Liver (tissue), 9 donors: ENCODE measurements around the gene TBC1D16. TPM values are rescaled to one million over a fixed set of nuclear protein-coding genes. Genes with fewer than 3 reads are reported as not detected.

Experiments used
- DNase-seq: peaks from one replicate; pipeline ENCODE4 v3.0.0-alpha.2; 2017; ENCODE audit warnings: low spot score
- H3K27ac ChIP-seq, 2 donors: one replicate each; pipeline ENCODE4 v1.7.0; 2013; ENCODE audit warnings: inconsistent platforms in 2 of 2, low read length in 2 of 2, control low read depth in 1 of 2, low read depth in 1 of 2, mild to moderate bottlenecking in 1 of 2
- H3K27me3 ChIP-seq, 4 donors: one replicate each; pipeline versions ENCODE4 v1.6.1 to v1.7.0; 2013; ENCODE audit warnings: low read length in 3 of 4, inconsistent platforms in 1 of 4, mild to moderate bottlenecking in 1 of 4, moderate library complexity in 1 of 4; ENCODE audit not compliant: control insufficient read depth in 4 of 4, insufficient read depth in 4 of 4
- H3K36me3 ChIP-seq, 4 donors: one replicate each; pipeline versions ENCODE4 v1.6.1 to v1.7.0; 2013; ENCODE audit warnings: low read length in 3 of 4, mild to moderate bottlenecking in 3 of 4, low read depth in 1 of 4, moderate library complexity in 1 of 4; ENCODE audit not compliant: control insufficient read depth in 4 of 4, insufficient read depth in 3 of 4
- H3K4me1 ChIP-seq, 4 donors: one replicate each; pipeline versions ENCODE4 v1.6.1 to v1.7.0; 2013; ENCODE audit warnings: low read length in 3 of 4, mild to moderate bottlenecking in 3 of 4, moderate library complexity in 1 of 4; ENCODE audit not compliant: control insufficient read depth in 4 of 4, insufficient read depth in 4 of 4
- H3K4me3 ChIP-seq, 3 donors: one replicate each; pipeline versions ENCODE4 v1.6.1 to v1.7.0; 2013; ENCODE audit warnings: low read length in 3 of 3, control low read depth in 1 of 3, low read depth in 1 of 3, mild to moderate bottlenecking in 1 of 3
- H3K9ac ChIP-seq, 2 donors: one replicate each; pipeline ENCODE4 v1.7.0; 2013; ENCODE audit warnings: low read length in 2 of 2, mild to moderate bottlenecking in 2 of 2, moderate library complexity in 2 of 2, control low read depth in 1 of 2, low read depth in 1 of 2
- H3K9me3 ChIP-seq, 4 donors: one replicate each; pipeline versions ENCODE4 v1.6.1 to v1.7.0; 2013; ENCODE audit warnings: low read length in 3 of 4; ENCODE audit not compliant: control insufficient read depth in 4 of 4
- FOXA1 ChIP-seq: IDR thresholded peaks from 2 replicates; pipeline ENCODE4 v1.6.1; 2016; ENCODE audit warnings: antibody characterized with exemption
- FOXA2 ChIP-seq: IDR thresholded peaks from 2 replicates; pipeline ENCODE4 v1.6.1; 2016; ENCODE audit warnings: antibody characterized with exemption
- HNF4G ChIP-seq: IDR thresholded peaks from 2 replicates; pipeline ENCODE4 v1.6.1; 2016; ENCODE audit warnings: antibody characterized with exemption
- JUND ChIP-seq, 2 donors: IDR thresholded peaks; 2 replicates each; pipeline ENCODE4 v1.6.1; 2016; ENCODE audit warnings: antibody characterized with exemption in 2 of 2
- NR2F2 ChIP-seq: IDR thresholded peaks from 2 replicates; pipeline ENCODE4 v1.6.1; 2016; ENCODE audit warnings: antibody characterized with exemption
- RXRA ChIP-seq, 2 donors: IDR thresholded peaks; 2 replicates each; pipeline ENCODE4 v1.6.1; 2017 to 2018; ENCODE audit warnings: antibody characterized with exemption in 2 of 2, mild to moderate bottlenecking in 1 of 2
- TAF1 ChIP-seq: conservative IDR thresholded peaks from 2 replicates; pipeline ENCODE4 v1.6.1; 2016; ENCODE audit warnings: antibody characterized with exemption, mild to moderate bottlenecking
- YY1 ChIP-seq: IDR thresholded peaks from 2 replicates; pipeline ENCODE4 v1.6.1; 2016; ENCODE audit warnings: antibody characterized with exemption, mild to moderate bottlenecking
- WGBS: extraction: QIAGEN DNeasy Blood & Tissue Kit; methylation state at CpG from one replicate; pipeline ENCODE4 v1.1.7; 2013; 5-methylcytosine and 5-hydroxymethylcytosine counted together
- polyA plus RNA-seq, 2 donors: library from polyadenylated mRNA; stranded (reverse) in 1 of 2; unstranded in 1 of 2; fragments of 200-250 nt in 1 of 2; fragments of >200 nt in 1 of 2; fragmentation: Nextera tagmentation in 1 of 2; extraction: Ambion mirVana in 1 of 2; gene quantifications; one replicate each; pipeline versions ENCODE4 v1.2.1 to v1.2.3, GENCODE V29; 2013 to 2015
- total RNA-seq, 2 donors: library from RNA; depleted of rRNA; stranded (reverse); fragments of >200 nt; gene quantifications; one replicate each; pipeline ENCODE4 v1.2.3, GENCODE V29; 2014
- TF ChIP-seq, protein P1 (sequence below): IDR thresholded peaks from 2 replicates; pipeline ENCODE4 v1.6.1; 2016; ENCODE audit warnings: antibody characterized with exemption, mild to moderate bottlenecking
- TF ChIP-seq, protein P2 (sequence below): fragments of 150-350 bp; IDR thresholded peaks from 2 replicates; pipeline ENCODE4 v1.5.1; 2017; ENCODE audit warnings: improper control_type of control experiment, low read depth, low read length; ENCODE audit not compliant: missing input control
- TF ChIP-seq, protein P3 (sequence below): IDR thresholded peaks from 2 replicates; pipeline ENCODE4 v1.6.1; 2016; ENCODE audit warnings: antibody characterized with exemption
- donor health status: healthy.
- donor health status: healthy.
- donor health status: healthy.
- donor health status: healthy.
- donor health status: healthy.

TBC1D16 gene
- total and polyA plus RNA-seq, 4 donors, result 3.4 to 29.5 (median 4.7) TPM

- Histone ChIP-seq H3K9me3 (no peaks in the 10 kb centered on the region), H3K27me3 (no peaks in the 10 kb centered on the region), H3K4me3 (no peak overlapping the region), H3K36me3 (peaks cover 3 to 7% (median 3%) of the 10 kb centered on the region in 4 donors), H3K4me1 (peaks cover 0 to 5% (median 0%) of the 10 kb centered on the region in 4 donors), H3K9ac (no peak overlapping the region), H3K27ac (no peak overlapping the region)
- WGBS, result 76% methylated on average over 16 of the region's 16 CpGs
- TF ChIP-seq, protein P1, sequence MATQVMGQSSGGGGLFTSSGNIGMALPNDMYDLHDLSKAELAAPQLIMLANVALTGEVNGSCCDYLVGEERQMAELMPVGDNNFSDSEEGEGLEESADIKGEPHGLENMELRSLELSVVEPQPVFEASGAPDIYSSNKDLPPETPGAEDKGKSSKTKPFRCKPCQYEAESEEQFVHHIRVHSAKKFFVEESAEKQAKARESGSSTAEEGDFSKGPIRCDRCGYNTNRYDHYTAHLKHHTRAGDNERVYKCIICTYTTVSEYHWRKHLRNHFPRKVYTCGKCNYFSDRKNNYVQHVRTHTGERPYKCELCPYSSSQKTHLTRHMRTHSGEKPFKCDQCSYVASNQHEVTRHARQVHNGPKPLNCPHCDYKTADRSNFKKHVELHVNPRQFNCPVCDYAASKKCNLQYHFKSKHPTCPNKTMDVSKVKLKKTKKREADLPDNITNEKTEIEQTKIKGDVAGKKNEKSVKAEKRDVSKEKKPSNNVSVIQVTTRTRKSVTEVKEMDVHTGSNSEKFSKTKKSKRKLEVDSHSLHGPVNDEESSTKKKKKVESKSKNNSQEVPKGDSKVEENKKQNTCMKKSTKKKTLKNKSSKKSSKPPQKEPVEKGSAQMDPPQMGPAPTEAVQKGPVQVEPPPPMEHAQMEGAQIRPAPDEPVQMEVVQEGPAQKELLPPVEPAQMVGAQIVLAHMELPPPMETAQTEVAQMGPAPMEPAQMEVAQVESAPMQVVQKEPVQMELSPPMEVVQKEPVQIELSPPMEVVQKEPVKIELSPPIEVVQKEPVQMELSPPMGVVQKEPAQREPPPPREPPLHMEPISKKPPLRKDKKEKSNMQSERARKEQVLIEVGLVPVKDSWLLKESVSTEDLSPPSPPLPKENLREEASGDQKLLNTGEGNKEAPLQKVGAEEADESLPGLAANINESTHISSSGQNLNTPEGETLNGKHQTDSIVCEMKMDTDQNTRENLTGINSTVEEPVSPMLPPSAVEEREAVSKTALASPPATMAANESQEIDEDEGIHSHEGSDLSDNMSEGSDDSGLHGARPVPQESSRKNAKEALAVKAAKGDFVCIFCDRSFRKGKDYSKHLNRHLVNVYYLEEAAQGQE, result no peak
- TF ChIP-seq NR2F2 (no peak), TAF1 (no peak), FOXA1 (no peak), JUND (IDR thresholded peaks at IDR 0.05) (no peak), HNF4G (no peak)
- TF ChIP-seq, protein P2, sequence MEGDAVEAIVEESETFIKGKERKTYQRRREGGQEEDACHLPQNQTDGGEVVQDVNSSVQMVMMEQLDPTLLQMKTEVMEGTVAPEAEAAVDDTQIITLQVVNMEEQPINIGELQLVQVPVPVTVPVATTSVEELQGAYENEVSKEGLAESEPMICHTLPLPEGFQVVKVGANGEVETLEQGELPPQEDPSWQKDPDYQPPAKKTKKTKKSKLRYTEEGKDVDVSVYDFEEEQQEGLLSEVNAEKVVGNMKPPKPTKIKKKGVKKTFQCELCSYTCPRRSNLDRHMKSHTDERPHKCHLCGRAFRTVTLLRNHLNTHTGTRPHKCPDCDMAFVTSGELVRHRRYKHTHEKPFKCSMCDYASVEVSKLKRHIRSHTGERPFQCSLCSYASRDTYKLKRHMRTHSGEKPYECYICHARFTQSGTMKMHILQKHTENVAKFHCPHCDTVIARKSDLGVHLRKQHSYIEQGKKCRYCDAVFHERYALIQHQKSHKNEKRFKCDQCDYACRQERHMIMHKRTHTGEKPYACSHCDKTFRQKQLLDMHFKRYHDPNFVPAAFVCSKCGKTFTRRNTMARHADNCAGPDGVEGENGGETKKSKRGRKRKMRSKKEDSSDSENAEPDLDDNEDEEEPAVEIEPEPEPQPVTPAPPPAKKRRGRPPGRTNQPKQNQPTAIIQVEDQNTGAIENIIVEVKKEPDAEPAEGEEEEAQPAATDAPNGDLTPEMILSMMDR, result no peak
- DNase-seq, result no peak
Observed at GRCh38 chr17:79936641-79937381, 98.9 kb downstream of the TBC1D16 start.

- no peaks in the 10 kb centered on the region for H3K27me3 ChIP-seq
- WGBS, result 95% methylated on average over 16 of the region's 16 CpGs
- no peak for TF ChIP-seq NR2F2
- no peak for TF ChIP-seq YY1
Observed at GRCh38 chr17:79936050-79936449, 99.6 kb downstream of the TBC1D16 start.

DNA sequence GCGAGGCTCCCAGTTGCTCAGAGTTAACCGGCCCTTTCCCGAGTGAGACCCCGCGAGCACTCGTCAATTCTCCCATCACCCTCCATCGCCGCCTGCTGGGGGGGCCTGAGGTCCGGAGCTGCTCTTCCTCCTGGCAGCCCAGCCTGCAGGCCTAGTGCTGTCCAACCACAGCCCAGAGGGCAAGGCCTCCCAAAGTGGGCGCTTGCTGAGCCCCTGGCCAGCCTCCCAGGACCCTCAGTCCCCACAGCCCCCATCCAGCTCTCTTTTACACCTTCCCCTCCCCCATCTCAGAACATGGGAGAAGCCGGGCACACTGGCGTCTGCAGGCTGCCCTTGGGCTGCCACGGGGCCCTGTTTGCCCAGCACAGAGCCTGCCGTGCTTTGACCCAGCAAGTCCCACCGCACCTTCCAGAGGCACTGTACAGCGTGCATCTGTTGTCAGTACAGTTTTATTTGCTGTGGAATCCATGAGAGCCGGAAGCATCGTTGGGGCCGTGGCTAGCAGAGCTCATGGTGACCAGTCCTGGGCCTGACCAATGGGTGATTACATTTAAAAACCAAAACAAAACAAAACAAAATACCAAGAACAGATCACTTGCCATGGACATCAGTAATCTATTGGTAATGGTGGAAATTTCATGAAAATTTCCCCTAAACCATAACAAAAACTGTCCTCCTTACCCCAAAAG is 100.3 kb downstream of the TBC1D16 start:
- Histone ChIP-seq H3K36me3 (peaks cover 1 to 5% (median 2%) of the 10 kb centered on the region in 4 donors), H3K27ac (no peak overlapping the region)
- no peak for DNase-seq

More at GRCh38 chr17:79936050-79936449, 99.6 kb downstream of the TBC1D16 start:
- DNase-seq, result no peak
- H3K4me3 ChIP-seq, result no peak overlapping the region
- peaks cover 3 to 7% (median 3%) of the 10 kb centered on the region in 4 donors for H3K36me3 ChIP-seq
- H3K4me1 ChIP-seq, result peaks cover 0 to 10% (median 4%) of the 10 kb centered on the region in 4 donors
- H3K9ac ChIP-seq, result no peak overlapping the region
- H3K27ac ChIP-seq, result no peak overlapping the region
- no peaks in the 10 kb centered on the region for H3K9me3 ChIP-seq

More for the DNA sequence above, 100.3 kb downstream of the TBC1D16 start:
- H3K27me3 ChIP-seq, result no peaks in the 10 kb centered on the region
- H3K4me1 ChIP-seq, result peaks cover 0 to 10% (median 5%) of the 10 kb centered on the region in 4 donors
- no peak overlapping the region for H3K9ac ChIP-seq
- no peak overlapping the region for H3K4me3 ChIP-seq
- no peaks in the 10 kb centered on the region for H3K9me3 ChIP-seq
- no peak for TF ChIP-seq FOXA2
- TF ChIP-seq, protein P1, result no peak
- TF ChIP-seq JUND (IDR thresholded peaks at IDR 0.05), result no peak
- TF ChIP-seq FOXA1, result no peak
- TF ChIP-seq, protein P3, sequence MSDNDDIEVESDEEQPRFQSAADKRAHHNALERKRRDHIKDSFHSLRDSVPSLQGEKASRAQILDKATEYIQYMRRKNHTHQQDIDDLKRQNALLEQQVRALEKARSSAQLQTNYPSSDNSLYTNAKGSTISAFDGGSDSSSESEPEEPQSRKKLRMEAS, result no peak
- no peak for TF ChIP-seq RXRA (IDR thresholded peaks at IDR 0.05)
- TF ChIP-seq TAF1, result no peak
- no peak for TF ChIP-seq HNF4G
- WGBS, result 92% methylated on average over 19 of the region's 19 CpGs
